Activated CD8-positive, alpha-beta memory T cell treated with anti-CD3 and anti-CD28 coated beads for 4 hours (primary cell): ENCODE measurements around the gene PSEN1.

Source experiments
- DNase-seq, 2 donors: peaks; one replicate each; pipeline ENCODE4 v3.0.0-alpha.2; 2020; ENCODE audit warnings: low read depth in 2 of 2

PSEN1 gene

DNA sequence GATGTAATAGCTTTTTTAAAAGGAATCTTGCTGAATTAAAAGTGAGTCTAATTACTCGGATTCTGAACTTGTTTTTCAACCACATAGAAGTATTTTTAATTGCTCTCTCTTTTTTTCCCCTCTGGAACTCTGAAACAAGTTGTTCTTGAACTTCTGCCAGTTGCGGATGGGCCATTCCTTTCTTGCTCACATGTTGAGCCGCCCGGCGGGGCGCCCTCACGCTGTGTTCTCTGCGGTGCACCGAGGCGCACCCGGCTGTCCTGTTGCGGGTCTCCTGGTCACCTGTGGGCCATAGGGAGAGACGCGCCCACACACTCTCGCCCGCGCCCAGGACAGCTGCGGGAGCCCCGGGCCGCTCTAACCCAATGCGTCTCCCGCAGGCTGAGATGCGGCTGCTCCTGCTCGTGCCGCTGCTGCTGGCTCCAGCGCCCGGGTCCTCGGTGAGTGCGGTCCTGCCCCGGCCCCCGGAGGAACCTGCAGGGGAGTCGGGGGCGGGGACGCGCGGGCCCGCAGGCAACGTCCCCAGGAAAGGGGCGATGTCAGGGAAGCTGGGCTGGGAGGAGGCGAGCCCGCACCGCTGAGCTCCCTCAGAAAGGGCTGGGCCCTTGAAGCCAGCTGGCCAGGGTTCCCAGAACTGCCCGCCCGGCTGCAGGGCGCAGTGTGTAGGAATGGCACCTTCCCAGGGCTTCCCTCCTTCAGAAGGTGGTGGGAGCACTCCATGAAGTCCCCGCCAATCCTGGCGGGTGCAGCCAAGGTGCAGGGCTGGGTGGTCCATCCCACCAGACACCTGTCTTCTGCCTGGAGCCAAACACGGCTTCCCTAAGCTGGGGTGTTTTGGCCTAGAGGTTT is 103.3 kb downstream of the PSEN1 start:
- no peak for DNase-seq

DNA sequence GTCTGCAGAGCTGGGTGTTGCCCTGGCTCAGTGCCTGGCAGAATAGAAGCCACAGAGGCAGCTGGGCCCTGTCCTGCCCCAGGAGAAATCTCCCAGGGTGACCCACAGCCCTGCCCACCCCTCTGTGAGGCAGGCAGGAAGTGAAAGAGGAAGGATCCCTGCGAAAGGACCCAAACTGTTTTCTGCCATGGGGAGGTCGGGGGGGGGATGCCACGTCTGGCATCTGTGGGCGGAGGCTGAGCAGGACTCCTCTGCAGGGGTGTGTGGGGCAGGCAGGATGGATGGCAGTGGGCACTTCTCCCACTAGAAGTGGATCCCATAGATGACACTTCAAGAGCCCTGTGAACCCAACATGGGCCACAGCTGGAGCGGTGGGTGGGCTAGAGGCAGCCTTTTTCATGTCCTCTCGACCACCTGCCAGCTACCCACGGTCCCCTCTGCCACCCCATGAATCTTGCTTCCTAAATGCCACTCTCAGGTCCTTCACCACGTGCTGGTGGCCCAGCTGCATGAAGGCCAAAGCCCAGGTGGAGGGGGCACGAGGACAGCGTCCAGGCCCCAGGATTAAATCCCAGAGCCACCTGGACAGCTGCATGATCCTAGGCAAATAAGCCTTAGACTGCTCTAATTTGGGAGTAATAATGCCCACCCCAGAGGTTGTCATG is 104.6 kb downstream of the PSEN1 start:
- no peak for DNase-seq

DNA sequence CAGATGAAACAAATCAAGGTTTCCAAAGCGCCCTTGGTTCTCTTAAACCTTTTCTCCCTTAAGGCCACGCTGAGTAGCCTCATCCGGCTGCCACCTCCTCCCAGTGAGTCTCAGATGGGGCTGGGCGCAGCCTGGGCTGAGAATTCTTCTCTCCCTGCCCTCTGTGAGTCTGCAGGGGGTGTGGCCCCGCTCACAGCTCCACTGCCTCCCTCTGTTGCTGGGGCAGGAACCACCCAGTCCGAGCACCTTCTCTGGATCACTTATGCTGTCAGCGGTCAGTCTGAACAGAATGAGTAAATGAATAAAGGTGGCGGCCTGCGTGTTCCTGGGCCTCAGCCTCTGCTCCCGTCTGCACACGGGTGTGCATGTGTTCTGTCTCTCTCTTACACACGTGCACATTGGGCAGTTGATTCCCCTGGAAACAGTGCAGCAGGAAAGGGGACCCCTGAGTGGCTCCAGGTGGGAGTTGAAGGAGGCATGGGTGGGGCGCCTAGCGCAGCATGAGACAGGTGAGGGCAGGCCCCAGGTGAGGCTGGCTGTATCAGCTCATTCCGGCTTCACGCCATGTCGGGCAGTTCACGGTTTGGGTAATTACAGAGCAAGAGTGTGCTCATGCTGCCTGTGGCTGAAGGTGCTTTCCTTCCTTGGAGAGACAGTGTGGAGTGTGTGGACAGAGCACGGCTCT is 105.3 kb downstream of the PSEN1 start:
- no peak for DNase-seq

DNA sequence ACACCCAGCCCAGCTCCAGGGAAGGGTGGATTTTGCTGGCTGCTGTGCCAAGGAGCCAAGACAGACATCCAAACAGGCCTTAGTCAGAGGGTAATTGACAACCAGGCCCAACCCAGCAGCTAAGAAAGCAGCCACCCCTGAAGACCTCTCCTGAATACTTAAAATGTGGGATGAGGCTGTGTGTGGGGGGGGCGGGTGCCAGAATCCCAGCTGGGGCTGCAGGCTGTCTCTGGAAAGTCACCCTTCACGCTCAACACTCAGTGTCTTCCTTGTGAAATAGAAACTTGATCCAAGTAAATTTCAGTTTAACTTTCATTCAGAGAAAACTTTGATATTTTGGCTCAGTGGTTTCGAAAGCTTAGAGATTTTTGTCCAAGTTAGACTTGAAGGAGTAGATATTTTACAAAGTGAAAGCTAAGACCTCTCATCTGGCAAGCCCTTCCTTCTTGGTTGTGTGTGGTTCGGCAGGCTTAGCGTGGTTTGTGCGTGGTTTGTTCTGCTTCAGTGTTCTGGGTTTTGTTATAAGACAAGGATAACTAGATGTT is 106.1 kb downstream of the PSEN1 start:
- no peak for DNase-seq

DNA sequence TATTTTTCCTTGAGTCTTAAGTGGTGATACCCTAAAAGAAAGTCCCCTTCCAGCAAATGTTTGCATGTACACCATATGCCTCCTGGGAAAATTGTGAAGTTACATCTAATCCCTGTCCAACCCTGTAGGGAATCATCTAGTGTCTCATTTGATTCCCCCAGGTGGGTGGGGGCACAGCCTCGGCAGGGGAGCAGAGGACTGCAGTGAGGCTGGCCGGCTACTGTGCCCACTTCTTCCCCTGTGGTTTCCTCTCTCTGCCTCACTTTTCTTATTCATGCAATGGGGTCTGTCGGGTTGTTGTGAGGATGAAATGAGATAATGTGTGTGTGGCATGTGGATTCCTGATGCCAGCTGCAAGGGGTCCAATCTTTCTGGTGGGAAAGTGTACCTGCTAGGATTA is 107.0 kb downstream of the PSEN1 start:
- no peak for DNase-seq

DNA sequence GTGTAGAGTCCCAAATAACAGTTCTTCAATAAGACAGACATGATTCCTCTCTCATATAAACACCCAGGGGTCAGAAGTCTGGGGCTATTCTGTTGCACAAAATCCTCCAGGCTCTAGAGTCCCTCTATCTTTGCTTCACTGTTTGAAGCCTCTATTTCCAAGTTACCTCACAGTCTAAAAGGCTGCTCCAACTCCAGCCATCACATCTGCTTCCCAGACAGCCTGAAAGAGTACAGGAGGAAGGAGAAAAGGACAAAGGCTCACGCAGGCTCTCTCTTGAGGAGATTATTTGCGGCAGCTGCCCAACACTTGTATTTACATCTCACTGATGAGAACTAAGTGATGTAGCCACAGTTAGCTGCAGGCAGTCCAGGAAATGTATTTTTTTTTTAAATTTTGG is 107.4 kb downstream of the PSEN1 start:
- no peak for DNase-seq

DNA sequence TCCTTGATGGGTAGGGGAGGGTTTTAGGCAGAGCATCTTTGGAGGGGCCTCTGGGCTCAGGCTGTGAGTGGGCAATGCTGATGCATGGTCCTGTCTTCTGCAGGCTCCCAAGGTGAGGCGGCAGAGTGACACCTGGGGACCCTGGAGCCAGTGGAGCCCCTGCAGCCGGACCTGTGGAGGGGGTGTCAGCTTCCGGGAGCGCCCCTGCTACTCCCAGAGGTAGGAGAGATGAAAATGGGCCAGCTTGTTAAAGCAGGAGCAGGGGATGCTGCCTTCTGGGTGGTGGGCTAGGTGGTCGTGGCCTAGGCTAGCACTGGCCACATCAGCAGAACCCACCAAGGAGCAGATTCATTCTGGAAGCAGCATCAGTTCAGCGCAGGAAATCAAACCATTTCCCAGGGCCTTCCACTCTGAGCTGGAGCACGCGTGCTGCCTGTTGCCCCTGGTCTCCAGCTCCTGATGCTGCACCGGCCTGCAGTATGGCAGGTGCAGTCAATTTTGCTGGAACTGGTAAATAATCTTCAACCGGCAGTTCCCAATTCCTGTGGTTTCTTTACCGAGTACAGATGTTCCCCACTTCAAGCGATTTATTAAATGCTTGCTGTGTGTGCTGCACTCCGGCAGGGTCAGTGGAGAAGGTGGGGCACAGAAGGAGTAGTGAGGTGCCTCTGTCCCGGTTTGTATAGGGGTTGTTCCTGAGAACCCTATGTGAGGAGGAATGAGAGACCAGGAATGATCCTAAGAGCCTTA is 108.4 kb downstream of the PSEN1 start:
- DNase-seq = no peak

DNA sequence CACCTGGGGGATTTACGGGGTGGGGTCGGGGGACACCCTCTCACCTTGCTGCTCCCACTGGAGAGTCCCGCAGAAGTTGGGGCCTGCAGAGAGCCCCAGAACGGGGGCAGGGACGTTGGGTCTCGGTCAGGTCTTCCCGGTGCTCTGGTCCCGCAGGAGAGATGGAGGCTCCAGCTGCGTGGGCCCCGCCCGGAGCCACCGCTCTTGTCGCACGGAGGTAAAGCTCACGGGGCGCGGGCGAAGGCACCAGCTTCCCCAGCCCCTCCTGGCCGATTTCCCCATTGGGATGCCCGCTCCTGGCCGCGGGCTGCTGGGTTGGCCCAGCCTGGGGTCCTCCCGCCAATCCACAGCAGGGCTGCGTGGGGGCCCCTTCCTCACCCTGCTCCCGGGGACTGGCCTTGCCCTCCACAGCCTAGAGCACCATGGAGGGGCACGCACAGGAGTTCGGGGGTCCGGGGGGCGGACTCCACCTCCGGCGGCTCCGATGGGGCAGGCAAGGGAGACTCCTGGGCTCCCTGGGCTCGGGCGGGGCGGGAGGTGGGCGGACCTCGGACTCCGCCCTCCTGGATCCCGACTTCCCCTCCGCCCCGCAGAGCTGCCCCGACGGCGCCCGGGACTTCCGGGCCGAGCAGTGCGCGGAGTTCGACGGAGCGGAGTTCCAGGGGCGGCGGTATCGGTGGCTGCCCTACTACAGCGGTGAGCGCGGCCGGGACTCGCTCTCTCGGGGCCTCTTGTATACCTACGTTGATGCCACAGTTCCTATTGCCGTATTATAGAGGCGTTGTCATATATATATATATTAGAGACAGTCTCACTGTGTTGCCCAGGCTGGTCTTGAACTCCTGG is 109.4 kb downstream of the PSEN1 start:
- DNase-seq = no peak

DNA sequence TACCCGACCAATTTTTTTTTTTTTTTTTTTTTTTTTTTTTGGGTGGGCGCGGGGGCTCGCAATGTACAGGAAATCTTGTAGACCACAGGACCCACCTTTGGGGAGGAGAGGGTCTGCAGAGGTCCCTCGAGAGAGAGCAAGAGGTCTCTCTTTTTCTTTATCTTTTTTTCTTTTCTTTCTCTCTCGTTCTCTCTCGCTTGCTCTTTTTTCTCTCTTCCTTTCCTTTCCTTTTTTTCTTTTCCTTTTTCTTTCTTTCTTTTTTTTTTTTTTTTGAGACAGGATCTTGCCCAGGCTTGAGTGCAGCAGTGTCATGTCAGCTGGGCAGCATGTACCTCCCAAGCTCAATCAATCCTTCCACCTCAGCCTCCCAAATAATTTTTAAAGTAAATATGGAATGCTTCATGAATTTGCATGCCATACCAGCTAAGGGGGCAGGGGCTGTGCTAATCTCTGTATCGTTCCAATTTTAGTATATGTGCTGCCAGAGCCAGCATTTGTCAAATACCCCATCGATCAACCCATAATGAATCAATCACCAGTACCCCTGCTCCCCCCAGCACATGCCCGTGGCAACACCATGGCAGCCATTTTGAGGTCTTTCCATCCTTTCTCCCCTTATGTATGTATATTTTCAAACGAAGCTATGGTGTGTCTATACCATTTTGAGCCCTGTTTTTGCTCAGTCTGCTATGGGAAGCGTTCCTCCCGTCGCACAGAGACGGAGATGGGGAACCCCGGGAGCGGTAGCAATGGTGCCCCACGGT is 110.3 kb downstream of the PSEN1 start:
- no peak for DNase-seq

DNA sequence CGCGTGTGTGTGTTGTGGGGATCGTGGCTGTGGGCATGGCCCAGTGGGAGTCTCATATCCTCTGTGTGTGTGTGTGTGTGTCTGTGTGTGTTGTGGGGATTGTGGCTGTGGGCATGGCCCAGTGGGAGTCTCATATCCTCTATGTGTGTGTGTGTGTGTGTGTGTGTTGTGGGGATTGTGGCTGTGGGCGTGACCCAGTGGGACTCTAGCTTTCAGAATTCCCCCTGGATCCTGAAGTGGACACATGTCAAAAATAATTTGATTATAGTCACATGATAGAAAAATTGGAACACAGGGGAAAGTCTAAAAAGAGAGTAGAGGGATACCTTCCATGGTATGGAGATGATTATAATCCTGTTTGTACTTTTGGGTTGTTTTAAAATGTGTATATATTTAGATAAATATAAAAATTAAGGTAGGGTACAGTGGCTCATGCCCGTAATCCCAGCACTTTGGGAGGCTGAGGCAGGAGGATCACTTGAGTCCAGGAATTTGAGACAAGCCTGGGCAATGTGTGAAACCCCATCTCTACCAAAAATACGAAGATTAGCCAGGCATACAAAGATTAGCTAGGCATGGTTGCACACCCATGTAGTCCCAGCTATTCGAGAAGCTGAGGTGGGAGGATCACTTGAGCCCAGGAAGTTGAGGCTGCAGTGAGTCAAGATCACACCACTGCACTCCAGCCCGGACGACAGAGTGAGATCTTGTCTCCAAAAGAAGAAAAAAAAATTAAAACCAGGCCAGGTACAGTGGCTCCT is 112.0 kb downstream of the PSEN1 start:
- no peak for DNase-seq

DNA sequence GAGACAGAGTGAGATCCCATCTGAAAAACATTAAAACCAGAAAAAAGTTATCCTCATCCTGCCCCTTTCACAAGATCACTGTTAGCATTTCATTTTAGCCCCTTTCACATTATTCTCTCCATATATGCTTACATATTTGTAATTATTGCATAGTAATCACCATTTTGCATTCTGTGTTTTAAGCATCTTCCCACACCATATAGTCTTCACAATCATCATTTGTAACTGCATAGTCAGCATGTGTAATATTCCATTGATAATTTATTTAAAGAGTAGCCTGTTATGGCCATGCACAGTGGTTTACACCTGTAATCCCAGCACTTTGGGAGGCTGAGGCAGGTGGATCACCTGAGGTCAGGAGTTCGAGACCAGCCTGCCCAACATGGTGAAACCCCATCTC is 112.8 kb downstream of the PSEN1 start:
- no peak for DNase-seq

DNA sequence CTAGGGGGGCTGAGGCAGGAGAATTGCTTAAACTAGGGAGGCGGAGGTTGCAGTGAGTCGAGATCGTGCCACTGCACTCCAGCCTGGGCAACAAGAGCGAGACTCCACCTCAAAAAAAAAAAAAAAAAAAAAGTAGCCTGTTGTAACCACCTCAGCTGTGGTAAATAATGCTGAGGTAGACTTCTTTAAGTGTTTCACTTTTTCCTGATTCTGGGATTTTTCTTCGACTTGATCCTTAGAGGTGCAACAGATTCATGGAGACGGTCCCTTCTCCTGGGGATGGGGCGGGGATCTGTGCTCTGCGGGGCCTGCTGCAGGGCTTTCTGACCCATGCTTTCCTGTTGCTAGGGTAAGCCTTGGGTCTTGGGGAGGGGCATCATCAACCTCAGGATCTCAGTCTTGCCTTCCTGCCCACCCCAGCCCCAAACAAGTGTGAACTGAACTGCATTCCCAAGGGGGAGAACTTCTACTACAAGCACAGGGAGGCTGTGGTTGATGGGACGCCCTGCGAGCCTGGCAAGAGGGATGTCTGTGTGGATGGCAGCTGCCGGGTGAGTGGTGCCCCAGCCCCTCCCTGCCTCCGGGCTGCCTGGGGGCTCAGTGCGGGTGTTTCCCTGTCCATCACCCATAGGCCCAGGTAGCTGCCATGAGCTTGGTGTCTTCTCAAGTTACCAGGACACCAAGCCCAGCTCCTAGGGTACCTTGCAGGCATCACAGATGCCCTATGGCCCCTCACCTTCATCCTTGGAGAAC is 113.4 kb downstream of the PSEN1 start:
- DNase-seq = no peak

DNA sequence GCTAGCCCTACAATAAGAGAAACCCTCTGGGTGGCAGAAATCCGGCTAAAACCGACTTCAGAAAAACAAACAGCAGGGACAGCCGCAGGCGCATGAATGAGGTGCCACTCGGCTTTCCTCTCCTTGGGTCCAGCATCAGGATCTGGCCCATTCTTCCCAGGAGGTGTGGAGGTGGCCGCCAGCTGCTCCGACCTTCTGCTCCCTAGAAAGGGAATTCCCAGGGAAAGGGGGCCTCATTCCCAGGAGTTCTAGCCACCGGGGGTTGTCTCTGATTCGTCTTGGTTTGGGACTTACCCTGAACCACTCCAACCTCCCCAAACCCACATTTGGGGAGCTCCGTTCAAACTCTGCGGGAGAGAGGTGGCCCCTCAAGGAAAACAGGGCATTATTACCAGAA is 114.0 kb downstream of the PSEN1 start:
- no peak for DNase-seq

DNA sequence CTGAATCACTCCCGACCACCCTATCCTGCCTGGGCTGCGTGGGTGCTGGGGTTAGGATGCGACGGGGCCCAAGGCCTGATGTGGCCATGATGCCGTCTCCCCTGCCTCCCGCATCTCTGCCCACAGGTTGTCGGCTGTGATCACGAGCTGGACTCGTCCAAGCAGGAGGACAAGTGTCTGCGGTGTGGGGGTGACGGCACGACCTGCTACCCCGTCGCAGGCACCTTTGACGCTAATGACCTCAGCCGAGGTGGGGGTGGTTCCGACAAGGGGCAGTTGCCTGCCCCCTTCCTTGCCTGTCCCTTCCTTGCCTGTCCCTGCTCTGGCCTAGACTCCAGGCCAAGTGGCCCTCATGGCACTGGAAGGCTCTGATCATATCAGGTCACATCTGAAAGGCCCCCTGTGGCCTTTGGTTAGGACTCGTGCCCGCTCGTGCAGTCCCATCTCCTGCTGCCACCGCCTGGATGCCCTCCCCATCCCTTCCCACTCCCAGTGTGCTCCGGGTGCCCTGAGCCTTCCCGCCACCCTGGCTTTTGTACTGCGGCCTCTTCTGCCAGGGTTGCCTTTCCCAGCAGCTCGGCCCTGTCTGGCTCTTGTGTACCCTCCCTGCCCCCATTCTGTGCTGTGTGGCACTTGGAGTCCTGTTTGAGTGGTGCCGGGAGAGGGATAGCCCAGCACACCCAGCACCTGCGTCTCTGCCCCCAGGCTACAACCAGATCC is 114.6 kb downstream of the PSEN1 start:
- DNase-seq = no peak

DNA sequence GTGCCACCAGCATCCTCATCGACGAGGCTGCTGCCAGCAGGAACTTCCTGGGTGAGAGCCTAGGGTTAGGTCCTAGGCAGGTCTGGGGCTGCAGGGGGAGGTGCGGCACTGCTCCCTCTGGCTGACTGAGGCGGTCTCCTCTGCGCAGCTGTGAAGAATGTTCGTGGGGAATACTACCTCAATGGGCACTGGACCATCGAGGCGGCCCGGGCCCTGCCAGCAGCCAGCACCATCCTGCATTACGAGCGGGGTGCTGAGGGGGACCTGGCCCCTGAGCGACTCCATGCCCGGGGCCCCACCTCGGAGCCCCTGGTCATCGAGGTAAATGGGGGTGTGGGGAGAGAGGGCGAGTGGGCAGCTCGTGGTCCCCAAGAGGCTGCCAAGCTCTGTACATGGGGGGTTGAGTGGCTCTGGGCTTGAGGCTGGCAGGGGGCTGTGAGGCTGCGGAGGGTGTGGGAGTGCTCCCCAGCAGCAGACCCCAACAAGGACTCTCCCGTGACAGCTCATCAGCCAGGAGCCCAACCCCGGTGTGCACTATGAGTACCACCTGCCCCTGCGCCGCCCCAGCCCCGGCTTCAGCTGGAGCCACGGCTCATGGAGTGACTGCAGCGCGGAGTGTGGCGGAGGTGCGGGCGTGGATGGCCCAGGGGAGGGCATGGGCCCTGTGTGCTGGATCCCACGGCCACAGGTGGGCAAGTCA is 115.4 kb downstream of the PSEN1 start:
- DNase-seq = no peak

DNA sequence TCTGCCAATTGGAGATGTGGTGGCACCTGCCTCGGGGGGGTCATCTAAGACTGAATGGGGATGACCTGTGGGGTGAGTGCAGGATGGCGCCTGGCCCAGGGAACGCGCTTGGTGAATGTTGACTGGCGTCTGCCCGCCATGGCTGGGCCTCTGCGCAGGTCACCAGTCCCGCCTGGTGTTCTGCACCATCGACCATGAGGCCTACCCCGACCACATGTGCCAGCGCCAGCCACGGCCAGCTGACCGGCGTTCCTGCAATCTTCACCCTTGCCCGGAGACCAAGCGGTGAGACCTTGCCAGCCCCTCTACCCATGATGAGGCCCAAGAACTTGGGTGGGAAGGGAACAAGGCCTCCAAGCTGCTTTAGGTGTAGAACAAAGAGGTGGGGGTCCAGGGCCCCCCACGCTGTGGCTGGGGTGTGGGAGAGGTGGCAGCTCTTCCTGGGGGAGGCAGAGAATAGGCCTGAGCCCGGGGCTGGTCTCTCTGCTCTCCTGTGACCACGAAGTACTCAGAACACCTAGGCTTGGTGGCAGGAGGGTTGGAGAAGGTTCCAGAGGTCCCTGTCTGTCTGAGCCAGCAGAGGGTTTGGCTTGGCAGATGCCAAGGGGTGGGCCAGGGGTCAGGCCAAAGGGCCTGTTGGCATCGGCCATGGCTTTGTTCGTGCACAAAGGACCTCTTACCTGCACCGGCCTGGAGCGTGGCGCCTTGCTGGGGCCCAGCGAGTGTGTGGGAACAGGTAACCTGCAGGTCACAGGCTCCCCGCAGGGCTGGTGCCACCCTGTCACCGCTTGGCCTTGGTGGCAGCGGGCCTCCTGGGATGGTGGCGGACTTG is 116.4 kb downstream of the PSEN1 start:
- no peak for DNase-seq

DNA sequence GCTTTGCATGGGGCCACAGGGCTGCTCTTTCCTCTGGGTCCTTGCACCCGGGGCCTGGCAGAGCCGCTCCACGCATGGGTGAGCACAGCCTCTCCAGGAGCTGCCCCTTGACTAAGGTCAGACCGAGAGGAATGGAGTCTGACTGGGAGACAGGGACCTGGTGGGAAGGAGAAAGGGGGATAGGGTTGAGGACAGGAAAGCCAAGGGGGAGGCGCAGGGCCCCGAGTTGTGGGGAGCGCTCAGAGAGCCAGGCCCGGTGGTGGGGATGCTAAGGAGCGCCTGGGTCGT is 117.0 kb downstream of the PSEN1 start:
- no peak for DNase-seq
